Body of pancreas (tissue), 4 donors: ENCODE data around the gene NAA38.

Source experiments
- CTCF ChIP-seq, 7 experiments: fragments of 450-650 bp in 4 of 7; fragments of 200-600 bp in 3 of 7; sonication (generic) in 3 of 7; IDR thresholded peaks; one replicate each; pipeline ENCODE4 v1.5.1; 2016 to 2019; ENCODE audit warnings: antibody characterized with exemption in 7 of 7
- POLR2A ChIP-seq, 3 donors: fragments of 450-650 bp; IDR thresholded peaks; one replicate each; pipeline ENCODE4 v1.6.1; 2016; ENCODE audit warnings: antibody characterized with exemption in 3 of 3, mild to moderate bottlenecking in 2 of 3

- TF ChIP-seq CTCF (IDR thresholded peaks at IDR 0.05) (no peak), POLR2A (IDR thresholded peaks at IDR 0.05) (no peak)
These were observed 1.1 kb downstream of the NAA38 start for GRCh38 chr17:7856011-7856810.
